GDM1 (cell line): Measurements from ENCODE around the gene ARHGAP26.

Experiments
- DNase-seq: peaks from one replicate; lab custom pipeline; 2025; lab: John Stamatoyannopoulos, UW

ARHGAP26 gene

GRCh38 chr5:143120460-143121134 is 350.4 kb downstream of the ARHGAP26 start:
- DNase-seq = no peak

DNA sequence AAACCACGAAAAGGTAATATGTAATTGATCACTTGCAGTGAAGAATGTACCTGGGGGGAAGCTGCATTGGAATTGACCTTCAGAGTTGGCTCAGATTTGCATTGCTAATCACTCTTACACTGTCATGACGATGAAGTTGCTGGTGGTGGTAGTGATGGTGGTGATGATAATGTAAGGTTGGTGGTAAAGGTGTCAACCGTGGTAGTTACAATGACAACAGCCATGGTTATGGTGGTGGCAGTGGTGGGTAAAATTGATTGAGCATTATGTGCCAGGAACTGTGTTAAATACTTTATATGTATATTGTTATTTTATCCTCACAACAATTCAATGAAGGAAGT is 350.9 kb downstream of the ARHGAP26 start:
- DNase-seq = no peak

DNA sequence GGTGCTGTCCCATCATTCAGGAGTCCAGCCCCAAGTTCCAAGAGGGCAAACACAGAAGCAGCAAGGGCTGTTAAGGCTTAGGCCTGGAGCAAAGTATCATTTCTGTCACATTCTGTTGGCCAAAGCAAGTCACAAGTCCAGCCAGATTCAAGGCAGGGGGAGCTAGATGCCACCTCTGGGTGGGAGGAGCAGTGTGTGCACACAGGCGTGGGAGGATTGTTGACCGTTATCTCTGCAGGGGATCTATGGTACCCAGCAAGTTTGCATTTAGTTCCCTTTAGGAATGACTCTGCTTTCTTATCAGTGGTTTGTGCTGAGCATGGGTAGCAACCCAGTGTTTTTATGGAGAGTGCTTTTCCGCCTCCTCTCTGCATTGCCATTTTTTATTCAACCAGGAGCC is 354.4 kb downstream of the ARHGAP26 start:
- peak; percentile 73 for DNase-seq

DNA sequence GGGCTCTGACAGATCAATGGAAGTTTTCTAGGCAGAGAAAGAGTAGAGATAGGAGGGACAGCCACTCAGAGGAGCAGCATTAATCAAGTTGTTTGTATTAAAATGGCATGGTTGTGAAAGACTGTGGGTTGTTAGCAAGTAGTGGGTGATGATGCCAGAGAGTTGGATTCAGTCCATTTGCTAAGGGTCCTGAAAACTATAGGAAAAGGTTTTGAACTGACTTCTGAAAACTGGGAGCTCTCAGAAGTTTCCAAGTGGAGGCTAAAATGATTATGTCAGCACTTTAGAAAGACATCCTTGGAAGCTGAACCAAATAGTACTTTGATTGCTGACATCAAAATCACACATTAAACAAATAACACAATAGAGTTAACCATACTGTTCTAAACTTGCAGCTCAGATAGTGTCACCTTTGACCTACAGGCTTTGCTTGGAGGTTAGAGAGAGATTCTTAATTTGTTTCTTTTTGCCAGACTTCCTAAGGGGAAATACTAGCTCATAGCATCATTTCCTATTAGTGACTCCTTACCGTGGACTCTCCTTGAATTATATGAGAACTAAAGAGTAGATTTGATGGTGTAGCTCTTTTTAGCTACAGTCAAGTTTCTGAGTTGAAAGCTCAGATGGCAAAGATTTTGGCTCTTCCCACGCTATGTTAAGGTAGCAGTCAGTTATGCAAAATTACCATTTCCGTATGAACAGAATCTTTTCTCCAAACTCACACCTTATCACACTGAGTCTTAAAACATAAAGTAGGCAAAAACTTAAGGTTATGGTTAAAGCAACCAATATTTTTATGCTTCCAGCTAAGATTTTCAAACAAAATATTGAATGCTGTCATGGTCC is 356.2 kb downstream of the ARHGAP26 start:
- DNase-seq = no peak

DNA sequence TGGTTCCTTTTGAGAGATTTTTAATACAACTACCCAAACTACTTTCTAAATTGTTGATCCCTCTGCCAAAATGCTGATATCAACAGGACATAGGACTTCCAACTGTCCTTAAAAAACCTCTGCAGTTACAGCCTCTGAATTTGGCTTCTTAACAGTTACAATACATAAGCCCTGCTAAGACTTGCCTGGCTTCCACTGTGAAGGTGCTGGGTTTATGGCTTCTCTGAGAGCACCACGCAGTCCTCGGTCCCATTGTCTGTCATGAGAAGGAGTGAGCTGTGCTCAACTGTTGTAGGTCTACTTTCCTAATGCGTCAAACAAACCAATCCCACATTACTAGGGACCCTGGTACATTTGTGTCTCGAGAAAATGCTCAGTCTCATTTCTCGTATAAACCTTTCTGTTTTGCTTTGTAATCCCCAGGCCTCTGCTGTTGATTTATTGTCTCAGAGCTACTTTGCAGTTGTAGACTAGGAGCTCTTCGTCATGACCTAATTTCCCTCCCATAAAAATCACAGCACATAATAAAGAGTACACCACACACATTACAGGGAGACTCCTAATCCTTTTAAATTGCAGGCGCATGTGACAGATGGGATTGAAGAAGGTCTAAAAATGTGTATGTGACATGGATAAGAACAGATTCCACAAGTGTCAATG is 358.4 kb downstream of the ARHGAP26 start:
- DNase-seq = no peak

DNA sequence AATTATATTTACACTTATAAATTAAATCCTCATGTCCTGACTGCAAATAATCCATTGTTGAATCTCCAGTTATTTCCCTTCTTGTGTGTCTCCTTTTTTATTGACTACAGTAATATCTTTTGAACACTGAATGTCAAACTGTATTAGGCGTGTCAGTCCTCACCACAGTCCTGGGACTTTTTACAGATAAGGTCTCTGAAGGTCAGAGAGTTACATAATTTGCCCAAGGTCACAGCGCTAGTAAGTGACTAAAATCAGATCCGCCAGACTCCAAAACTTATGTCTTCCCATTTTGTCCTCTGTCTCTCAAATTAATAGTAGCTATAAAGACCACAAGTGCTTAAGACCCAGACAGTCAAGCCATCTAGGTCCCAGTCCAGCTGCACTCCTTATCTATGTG is 359.0 kb downstream of the ARHGAP26 start:
- DNase-seq = no peak

DNA sequence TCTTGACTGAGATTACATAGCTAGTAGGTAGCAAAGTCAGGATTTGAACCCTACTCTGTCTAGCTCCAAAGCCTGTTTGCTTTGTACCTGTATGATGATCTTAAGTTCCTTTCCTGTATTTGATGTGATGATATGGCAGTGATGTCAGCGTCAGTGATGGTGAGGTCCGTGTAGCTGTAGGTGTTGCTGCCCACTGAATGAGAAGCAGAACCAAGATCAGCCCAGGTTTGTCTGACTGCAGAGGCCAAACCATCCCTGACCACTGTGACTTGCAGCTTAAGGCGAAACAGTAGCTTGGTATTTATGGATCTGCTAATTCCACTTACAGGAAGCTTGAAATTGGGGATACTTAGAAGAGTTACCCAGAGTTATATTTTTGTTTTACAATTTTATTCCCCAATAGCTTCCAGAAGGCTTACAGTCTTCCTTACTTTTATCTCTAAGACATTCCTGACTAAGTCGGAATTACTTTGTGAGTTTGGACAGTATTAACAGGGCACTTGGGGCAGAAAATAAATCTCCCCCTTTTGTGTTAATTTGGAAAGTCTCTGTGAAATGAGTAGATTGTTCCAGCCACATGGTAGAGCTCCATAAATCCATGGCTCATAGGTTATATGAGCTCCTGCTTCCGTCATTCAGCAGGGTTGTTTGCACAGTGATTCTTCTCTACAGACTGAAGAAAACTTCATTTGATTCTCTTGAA is 359.9 kb downstream of the ARHGAP26 start:
- DNase-seq = no peak

DNA sequence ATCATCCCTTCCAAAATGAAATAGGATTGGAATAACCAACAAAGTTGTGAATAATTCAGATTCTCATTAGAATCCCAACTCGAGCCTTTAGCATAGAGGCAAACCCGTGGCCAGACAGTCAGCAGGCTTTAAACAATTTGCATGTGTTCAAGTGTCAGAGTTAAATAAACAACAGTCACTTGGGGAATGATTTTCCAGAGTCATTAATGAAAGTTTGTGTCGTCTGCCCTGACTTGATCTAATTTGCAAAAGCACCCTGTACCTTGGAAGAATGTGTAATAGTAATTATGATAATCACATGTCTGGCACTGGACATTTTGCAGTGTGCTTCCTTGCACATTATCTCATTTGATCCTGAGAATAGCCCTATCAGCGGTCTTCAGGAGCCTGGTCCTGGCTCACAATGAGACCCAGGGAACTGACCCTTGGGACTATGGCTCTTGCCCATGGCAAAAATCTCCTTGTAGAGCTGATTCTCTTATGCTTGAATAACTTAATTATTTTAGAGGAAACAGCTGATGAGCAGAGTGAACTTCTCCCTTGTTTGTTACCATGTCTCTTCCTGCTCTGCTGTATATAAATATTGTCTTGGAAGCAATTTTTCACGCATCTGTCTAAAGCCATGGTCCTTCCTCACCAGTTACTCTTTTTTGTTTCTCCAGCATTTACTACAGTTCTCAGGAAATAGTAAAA is 360.6 kb downstream of the ARHGAP26 start:
- DNase-seq = no peak

DNA sequence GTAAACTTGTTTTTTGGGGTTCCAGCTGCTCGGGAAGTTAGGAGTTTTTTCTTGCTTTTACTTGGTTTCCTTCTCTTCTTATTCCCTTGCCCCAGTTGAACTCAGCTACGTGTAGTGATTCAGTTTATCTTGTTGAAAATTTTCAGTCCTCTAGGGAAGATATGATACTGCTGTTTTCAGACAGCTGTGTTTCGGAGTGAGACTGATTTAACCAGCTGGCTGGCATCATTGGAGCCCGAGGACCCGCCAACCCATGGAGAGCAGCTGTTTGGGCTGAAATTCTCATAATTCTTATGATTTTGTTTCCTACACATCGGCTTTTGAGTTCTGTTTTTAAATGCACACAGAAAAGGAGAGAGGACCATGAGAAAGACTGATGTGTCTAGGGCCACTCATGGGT is 361.8 kb downstream of the ARHGAP26 start:
- DNase-seq = no peak

- no peak for DNase-seq
Measured at GRCh38 chr5:143132739-143133138, 362.6 kb downstream of the ARHGAP26 start.

DNA sequence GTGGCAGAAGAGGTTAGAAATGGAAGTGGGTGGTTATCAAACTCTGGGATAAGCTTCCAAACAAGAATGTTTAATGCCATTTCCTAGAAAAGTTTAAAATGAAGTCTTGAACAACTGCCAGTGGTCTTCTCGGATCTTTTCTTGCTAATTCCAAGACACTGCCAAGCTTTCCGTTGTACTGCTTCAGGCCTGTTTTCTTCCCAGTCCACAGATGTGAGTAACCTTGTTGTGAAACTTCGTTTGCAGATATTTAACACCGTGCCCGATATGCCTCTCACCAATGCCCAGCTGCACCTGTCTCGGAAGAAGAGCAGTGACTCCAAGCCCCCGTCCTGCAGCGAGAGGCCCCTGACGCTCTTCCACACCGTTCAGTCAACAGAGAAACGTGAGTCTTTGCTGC is 363.5 kb downstream of the ARHGAP26 start:
- DNase-seq = no peak

- DNase-seq = no peak
Measured at GRCh38 chr5:143134269-143134668, 364.1 kb downstream of the ARHGAP26 start.

DNA sequence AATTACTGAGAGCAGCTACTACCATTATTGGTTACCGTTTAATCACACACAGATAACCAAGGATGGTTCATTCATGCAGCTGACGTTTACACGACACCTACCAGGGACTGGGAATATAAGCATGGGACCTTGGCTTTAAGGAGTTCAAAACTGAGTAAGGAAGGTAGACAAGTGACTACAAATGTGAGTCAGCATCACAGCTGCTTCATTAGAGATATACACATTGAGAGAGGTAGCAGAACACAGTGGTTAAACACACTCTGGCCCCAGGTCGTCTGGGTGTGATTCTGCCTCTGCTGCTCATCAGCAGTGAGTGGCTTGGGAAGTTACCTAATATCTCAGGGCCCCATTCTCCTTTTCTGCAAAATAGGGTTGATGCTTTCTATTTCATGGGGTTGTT is 364.7 kb downstream of the ARHGAP26 start:
- no peak for DNase-seq

DNA sequence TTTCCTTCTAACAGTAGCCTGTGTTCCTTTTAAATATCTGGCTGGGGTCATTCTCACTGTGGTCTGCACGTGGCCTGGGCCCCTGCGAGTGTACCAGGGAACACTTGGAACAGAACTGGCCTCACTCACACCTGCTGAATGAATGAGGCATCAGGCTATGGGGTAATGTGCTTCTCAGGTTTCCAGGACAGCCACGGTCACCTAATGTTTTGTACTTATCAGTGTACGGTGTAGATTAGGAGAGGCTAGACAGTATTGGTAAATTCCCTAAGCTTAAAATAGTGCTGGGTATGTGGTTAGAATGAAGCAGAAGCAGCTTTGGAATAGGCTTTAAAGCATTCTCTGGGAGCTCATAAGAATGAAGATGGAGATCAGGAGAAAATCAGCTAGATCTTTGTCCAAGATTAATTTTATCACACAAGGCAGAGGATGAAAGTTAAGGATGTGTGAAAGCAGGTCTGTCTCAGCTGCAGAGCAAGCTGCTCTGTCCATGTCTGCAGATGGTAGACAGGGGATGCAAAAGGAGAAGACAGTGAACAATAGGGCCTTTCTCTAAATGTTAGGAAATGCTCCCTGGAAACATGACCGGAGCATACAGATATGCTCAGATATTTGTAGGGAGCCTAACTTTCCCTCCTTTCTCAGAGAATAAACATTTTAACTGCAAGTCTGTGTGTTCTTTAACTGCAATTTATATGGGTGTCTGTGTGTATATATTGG is 365.8 kb downstream of the ARHGAP26 start:
- DNase-seq = no peak

DNA sequence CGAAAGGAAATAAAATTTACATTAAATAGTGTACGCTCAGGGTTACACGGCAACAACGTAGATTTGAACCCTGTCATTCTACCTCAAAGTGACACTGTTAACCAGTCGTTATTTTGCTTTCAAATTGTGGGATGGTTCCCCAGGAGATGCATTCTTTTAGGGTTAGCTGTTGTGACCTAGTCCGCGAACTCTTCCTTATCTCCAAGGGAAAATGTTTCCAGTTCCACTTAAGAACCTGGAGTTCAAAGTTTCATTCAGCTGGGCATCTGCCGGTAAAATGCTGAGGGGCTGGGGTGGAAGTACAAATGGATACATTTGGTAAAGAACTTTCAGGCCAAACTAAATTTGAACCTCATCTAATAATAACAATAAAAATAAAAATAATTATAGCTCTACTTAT is 368.7 kb downstream of the ARHGAP26 start:
- no peak for DNase-seq

GRCh38 chr5:143139585-143139984 is 369.4 kb downstream of the ARHGAP26 start:
- no peak for DNase-seq

GRCh38 chr5:143140492-143141203 is 370.5 kb downstream of the ARHGAP26 start:
- no peak for DNase-seq

DNA sequence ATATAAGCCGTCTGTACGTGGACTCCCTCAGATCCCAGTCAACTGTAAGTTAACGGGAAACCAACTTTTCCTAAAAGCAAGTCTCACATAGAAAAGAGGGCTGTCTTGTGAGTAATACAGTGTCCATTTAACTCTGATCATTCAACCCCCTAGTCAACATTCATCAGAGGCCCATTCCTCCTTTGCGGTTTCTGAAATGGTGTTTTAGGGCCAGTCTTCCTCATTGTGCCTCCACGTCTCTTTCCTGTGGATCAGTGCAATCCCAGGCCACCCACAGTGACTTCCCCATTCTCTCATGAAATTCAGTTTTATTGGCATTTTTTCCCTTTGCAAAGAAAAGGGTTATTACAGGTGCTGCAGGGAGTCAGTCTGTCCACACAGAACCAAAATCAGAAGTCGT is 371.5 kb downstream of the ARHGAP26 start:
- peak; percentile 32 for DNase-seq

DNA sequence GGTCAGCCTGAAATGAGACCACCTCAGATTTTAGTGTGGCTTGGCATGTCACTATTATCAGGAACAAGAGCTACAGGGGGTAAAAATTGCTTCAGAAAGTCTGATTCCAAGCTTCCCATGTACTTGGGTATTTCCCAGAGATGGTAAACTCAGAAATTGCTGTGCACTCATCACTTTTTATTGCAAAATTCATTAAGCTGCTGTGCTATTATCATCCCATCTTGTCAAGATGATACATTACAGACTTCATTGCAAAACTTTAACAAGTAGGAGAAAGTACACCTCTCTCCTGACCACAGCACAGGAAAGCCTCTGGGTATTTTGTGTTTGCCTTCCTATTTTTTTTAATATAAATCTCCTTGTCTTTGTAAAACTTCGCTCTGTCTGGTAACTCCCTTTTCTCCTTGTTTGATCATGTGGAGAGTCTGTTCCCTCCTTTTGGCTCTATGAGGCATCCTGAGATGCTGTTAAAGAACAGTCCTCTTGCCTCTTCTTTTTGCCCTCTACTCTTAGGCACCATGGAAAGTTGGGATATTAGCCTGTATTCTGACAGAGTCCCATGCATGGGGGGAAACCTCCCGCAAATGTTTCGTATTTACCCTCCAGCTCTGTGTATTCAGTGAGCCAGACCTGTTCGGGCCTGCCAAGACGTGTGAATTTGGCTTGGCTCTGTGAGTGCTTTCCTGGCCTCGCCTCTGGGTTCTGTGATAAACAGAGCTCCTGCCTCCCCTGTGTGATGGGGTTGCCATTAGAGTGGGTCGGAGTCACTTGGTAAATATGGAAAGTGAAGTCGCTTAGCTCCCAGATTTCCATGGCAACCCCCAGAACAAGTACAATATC is 372.6 kb downstream of the ARHGAP26 start:
- no peak for DNase-seq

DNA sequence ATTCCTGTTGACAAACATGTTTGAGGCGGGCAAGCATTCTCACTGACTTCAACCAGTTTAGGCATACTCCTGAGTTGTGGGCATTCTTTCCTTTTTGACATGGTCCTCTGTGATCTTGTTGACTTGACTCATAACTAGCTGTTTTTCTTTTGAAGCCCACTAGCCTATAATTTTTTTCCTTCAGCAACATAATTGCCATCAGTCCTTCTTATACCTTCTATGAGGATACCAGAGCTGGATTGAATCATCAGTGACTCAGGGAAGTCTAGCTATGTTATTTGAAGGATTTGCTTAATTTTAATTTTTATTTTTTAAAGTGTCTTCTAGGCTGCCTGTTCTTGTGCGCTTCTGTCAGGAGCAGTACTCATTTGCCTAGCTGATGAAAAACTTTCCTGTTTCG is 373.8 kb downstream of the ARHGAP26 start:
- DNase-seq = no peak
